Fibroblast of lung (primary cell): ENCODE results near the gene TMEM176B. TPM values are rescaled to one million over a fixed set of nuclear protein-coding genes. Genes with fewer than 3 reads are reported as not detected.
A peak's percentile ranks its signal among the peaks of the same experiment; 100 is the strongest.

Source experiments
- DNase-seq, 2 donors: peaks; one replicate each; pipeline versions ENCODE4 v3.0.0 to v3.0.0-alpha.2; 2010; ENCODE audit warnings: low read depth in 2 of 2
- H2AFZ ChIP-seq: 2 replicates; pipeline ENCODE4 v1.5.1; 2012; ENCODE audit warnings: low read length, control low read depth, inconsistent platforms
- H3K27ac ChIP-seq: 2 replicates; pipeline ENCODE4 v1.5.1; 2011; ENCODE audit warnings: low read length, control low read depth; ENCODE audit not compliant: insufficient read depth
- H3K27me3 ChIP-seq: 2 replicates; pipeline ENCODE4 v1.5.1; 2011; ENCODE audit warnings: mild to moderate bottlenecking, low read length; ENCODE audit not compliant: control insufficient read depth, insufficient read depth
- H3K36me3 ChIP-seq: 2 replicates; pipeline ENCODE4 v1.5.1; 2011; ENCODE audit warnings: low read length; ENCODE audit not compliant: control insufficient read depth, insufficient read depth
- H3K4me1 ChIP-seq: 2 replicates; pipeline ENCODE4 v1.5.1; 2011; ENCODE audit warnings: low read length; ENCODE audit not compliant: control insufficient read depth, insufficient read depth; ENCODE audit errors: extremely low read depth
- H3K4me2 ChIP-seq: 2 replicates; pipeline ENCODE4 v1.5.1; 2011; ENCODE audit warnings: low read length, control low read depth; ENCODE audit not compliant: insufficient read depth; ENCODE audit errors: extremely low read depth
- H3K4me3 ChIP-seq, 4 experiments: fragments of 200-600 bp in 1 of 4; sonication (generic) in 1 of 4; replicated peaks in 1 of 4; 2 replicates each; pipeline ENCODE4 v1.5.1; 2011 to 2016; ENCODE audit warnings: low read length in 4 of 4, low read depth in 3 of 4, mild to moderate bottlenecking in 3 of 4, control low read depth in 2 of 4, inconsistent platforms in 1 of 4, mixed read lengths in 1 of 4; ENCODE audit not compliant: insufficient read depth in 1 of 4; ENCODE audit errors: control extremely low read depth in 1 of 4
- H3K79me2 ChIP-seq: 2 replicates; pipeline ENCODE4 v1.5.1; 2012; ENCODE audit warnings: mild to moderate bottlenecking, low read length, inconsistent platforms; ENCODE audit not compliant: control insufficient read depth, insufficient read depth
- H3K9ac ChIP-seq: 2 replicates; pipeline ENCODE4 v1.5.1; 2011; ENCODE audit warnings: mild to moderate bottlenecking, low read length, control low read depth; ENCODE audit not compliant: insufficient read depth
- H3K9me3 ChIP-seq: 2 replicates; pipeline ENCODE4 v1.5.1; 2012; ENCODE audit warnings: low read depth, low read length; ENCODE audit not compliant: control insufficient read depth, insufficient read depth
- H4K20me1 ChIP-seq: 2 replicates; pipeline ENCODE4 v1.5.1; 2011; ENCODE audit warnings: low read length; ENCODE audit not compliant: control insufficient read depth, insufficient read depth; ENCODE audit errors: extremely low read depth
- CTCF ChIP-seq, 2 donors: IDR thresholded peaks in 1 of 2; conservative IDR thresholded peaks in 1 of 2; 1 replicate in 1 of 2; 2 replicates in 1 of 2; pipeline ENCODE4 v1.5.1; 2011 to 2012; ENCODE audit warnings: low read length in 2 of 2, control low read depth in 1 of 2, inconsistent platforms in 1 of 2, low read depth in 1 of 2, mild to moderate bottlenecking in 1 of 2
- EZH2 ChIP-seq: IDR thresholded peaks from 2 replicates; pipeline ENCODE4 v1.5.1; 2012; ENCODE audit warnings: low read length, control low read depth, mild to moderate bottlenecking; ENCODE audit errors: missing control alignments
- polyA minus RNA-seq: library from RNA; depleted of rRNA, polyadenylated mRNA; stranded (reverse); fragments of >200 nt; gene quantifications from 2 replicates; pipeline ENCODE4 v1.2.3, GENCODE V29; 2011; ENCODE audit warnings: low replicate concordance
- polyA plus RNA-seq, 2 donors: library from polyadenylated mRNA; depleted of rRNA in 1 of 2; stranded (reverse) in 1 of 2; unstranded in 1 of 2; fragments of >200 nt; gene quantifications; 2 replicates each; pipeline ENCODE4 v1.2.1, GENCODE V29; 2011 to 2012; ENCODE audit warnings: missing spikeins in 1 of 2
- total RNA-seq: library from RNA; depleted of rRNA; stranded (reverse); fragments of >200 nt; gene quantifications from 2 replicates; pipeline ENCODE4 v1.2.1, GENCODE V29; 2014

The TMEM176B gene
- total RNA-seq (26.8 and 95.3 TPM in 2 replicates), polyA plus RNA-seq (0.78 and 1.1 TPM in 2 replicates), polyA minus RNA-seq (1.6 TPM in 1 of 2 replicates, not detected in the other)
- 0.27 and 0.59 TPM in 2 replicates for polyA plus RNA-seq (2012)

GRCh38 chr7:150799741-150800580 lies at the start of gene TMEM176B:
TSS of gene TMEM176B (minus strand) at chr7:150800364. CDS start at chr7:150796569, 3,795 bp downstream.
- Histone ChIP-seq H2AFZ (no peak within 1 kb of the TSS), H3K4me3 (peak within 1 kb of the TSS in 1 of 4 experiments; percentile 40), H3K4me2 (no peak within 1 kb of the TSS)

GRCh38 chr7:150849204-150849775 lies 49.1 kb upstream of the TMEM176B start:
- H3K27me3 ChIP-seq, result no peaks in the 10 kb centered on the region
- H2AFZ ChIP-seq, result no peak overlapping the region
- H4K20me1 ChIP-seq, result no peaks in the 10 kb centered on the region
- DNase-seq, result no peak
- no peak overlapping the region for H3K27ac ChIP-seq
- no peak overlapping the region for H3K4me2 ChIP-seq
- TF ChIP-seq EZH2, result no peak
- TF ChIP-seq CTCF (conservative IDR thresholded peaks at IDR 0.05 in 1 of 2, IDR thresholded peaks at IDR 0.05 in 1 of 2; ENCODE audit: low read depth in 1 of 2, low read length in 2 of 2), result no peak
- no peaks in the 10 kb centered on the region for H3K4me1 ChIP-seq
- H3K4me3 ChIP-seq, result no peak overlapping the region
- no peak overlapping the region for H3K9ac ChIP-seq
- H3K36me3 ChIP-seq, result no peaks in the 10 kb centered on the region
- H3K79me2 ChIP-seq, result no peaks in the 10 kb centered on the region
- no peaks in the 10 kb centered on the region for H3K9me3 ChIP-seq

More at GRCh38 chr7:150799741-150800580, at the start of gene TMEM176B:
- Histone ChIP-seq H3K36me3 (no peaks in the 10 kb centered on the region), H3K4me1 (no peaks in the 10 kb centered on the region), H4K20me1 (no peaks in the 10 kb centered on the region), H3K27ac (no peak within 1 kb of the TSS), H3K9ac (no peak within 1 kb of the TSS), H3K79me2 (no peaks in the 10 kb centered on the region), H3K27me3 (peaks cover 15% of the 10 kb centered on the region), H3K9me3 (no peaks in the 10 kb centered on the region)
- TF ChIP-seq CTCF (conservative IDR thresholded peaks at IDR 0.05 in 1 of 2, IDR thresholded peaks at IDR 0.05 in 1 of 2; ENCODE audit: low read depth in 1 of 2, low read length in 2 of 2) (no peak), EZH2 (peak; percentile 56)
- DNase-seq, result no peak

- H3K79me2 ChIP-seq, result no peaks in the 10 kb centered on the region
- H3K36me3 ChIP-seq, result no peaks in the 10 kb centered on the region
- no peak overlapping the region for H3K4me2 ChIP-seq
- H3K27ac ChIP-seq, result no peak overlapping the region
- no peak overlapping the region for H3K4me3 ChIP-seq
- no peaks in the 10 kb centered on the region for H3K4me1 ChIP-seq
- DNase-seq, result no peak
- H2AFZ ChIP-seq, result no peak overlapping the region
- TF ChIP-seq CTCF (conservative IDR thresholded peaks at IDR 0.05 in 1 of 2, IDR thresholded peaks at IDR 0.05 in 1 of 2; ENCODE audit: low read depth in 1 of 2, low read length in 2 of 2) (no peak), EZH2 (no peak)
- no peak overlapping the region for H3K9ac ChIP-seq
- no peaks in the 10 kb centered on the region for H4K20me1 ChIP-seq
- no peaks in the 10 kb centered on the region for H3K27me3 ChIP-seq
- H3K9me3 ChIP-seq, result no peaks in the 10 kb centered on the region
Observed at GRCh38 chr7:150848561-150849115, 48.5 kb upstream of the TMEM176B start.
